ENCODE results near the gene ABHD6. TPM values are rescaled to one million over a fixed set of nuclear protein-coding genes. Genes with fewer than 3 reads are reported as not detected.
A peak's percentile ranks its signal among the peaks of the same experiment; 100 is the strongest.
"Not testable (repeated sequence)": the region's sequence is repeated elsewhere in the genome, so short reads cannot be mapped to it uniquely, and the experiment has no call there.

Gene ABHD6
- total RNA-seq, 6 donors from 2014 or later = 9.7 to 54.7 (median 16.9) TPM

GRCh38 chr3:58287354-58287753 lies 49.8 kb downstream of the ABHD6 start:
- 91 to 99% methylated on average over 6 of the region's 6 CpGs for WGBS, 2 donors
- Histone ChIP-seq H3K4me1 (no peaks in the 10 kb centered on the region), H3K4me3 (no peak overlapping the region), H3K36me3 (peaks cover 0 to 28% (median 7%) of the 10 kb centered on the region in 4 donors), H3K27me3 (no peaks in the 10 kb centered on the region), H3K27ac (no peak overlapping the region), H3K9me3 (no peaks in the 10 kb centered on the region)
- no peak for DNase-seq
- no peak for ATAC-seq (ENCODE audit: low FRiP score in 2 of 2)
- TF ChIP-seq POLR2AphosphoS5 (IDR thresholded peaks at IDR 0.05) (no peak), EP300 (IDR thresholded peaks at IDR 0.05) (no peak), POLR2A (IDR thresholded peaks at IDR 0.05) (no peak), CTCF (IDR thresholded peaks at IDR 0.05) (no peak)

GRCh38 chr3:58288011-58288728 lies 50.6 kb downstream of the ABHD6 start:
- H3K27me3 ChIP-seq = no peaks in the 10 kb centered on the region
- DNase-seq (no peak), ATAC-seq (ENCODE audit: low FRiP score in 2 of 2) (no peak)
- H3K4me1 ChIP-seq = no peaks in the 10 kb centered on the region
- no peak overlapping the region for H3K27ac ChIP-seq
- H3K4me3 ChIP-seq = no peak overlapping the region
- H3K9me3 ChIP-seq = no peaks in the 10 kb centered on the region
- WGBS, 2 donors = 92 to 93% methylated on average over 4 of the region's 4 CpGs
- peaks cover 0 to 24% (median 8%) of the 10 kb centered on the region in 4 donors for H3K36me3 ChIP-seq
- TF ChIP-seq POLR2AphosphoS5 (IDR thresholded peaks at IDR 0.05) = no peak
- no peak for TF ChIP-seq EP300 (IDR thresholded peaks at IDR 0.05)
- no peak for TF ChIP-seq CTCF (IDR thresholded peaks at IDR 0.05)
- no peak for TF ChIP-seq POLR2A (IDR thresholded peaks at IDR 0.05)

GRCh38 chr3:58288964-58289613 lies 51.5 kb downstream of the ABHD6 start:
- not testable (repeated sequence) for ATAC-seq (ENCODE audit: low FRiP score in 2 of 2); H3K9me3 ChIP-seq; H3K27me3 ChIP-seq; H3K4me3 ChIP-seq; H3K27ac ChIP-seq; DNase-seq; H3K4me1 ChIP-seq
- H3K36me3 ChIP-seq = peaks cover 0 to 28% (median 10%) of the 10 kb centered on the region in 4 donors
- WGBS, 2 donors = 73% methylated on average over 3 of the region's 4 CpGs

GRCh38 chr3:58290446-58290845 lies 52.9 kb downstream of the ABHD6 start:
- peaks cover 0 to 24% (median 7%) of the 10 kb centered on the region in 4 donors for H3K36me3 ChIP-seq
- not testable (repeated sequence) for H3K9me3 ChIP-seq; H3K27ac ChIP-seq; ATAC-seq (ENCODE audit: low FRiP score in 2 of 2); H3K27me3 ChIP-seq; H3K4me1 ChIP-seq; H3K4me3 ChIP-seq
- peak in 1 of 2 donors; percentile 69 for DNase-seq
- 100% methylated on average over 11 of the region's 33 CpGs; no CpG with 5 or more reads in 1 of the 2 donors for WGBS, 2 donors

GRCh38 chr3:58291671-58292338 lies 54.2 kb downstream of the ABHD6 start:
- DNase-seq = no peak
- no peak for TF ChIP-seq CTCF (IDR thresholded peaks at IDR 0.05)
- no peak overlapping the region for H3K4me3 ChIP-seq
- H3K27me3 ChIP-seq = no peaks in the 10 kb centered on the region
- no peak overlapping the region for H3K27ac ChIP-seq
- H3K36me3 ChIP-seq = peaks cover 0 to 17% (median 7%) of the 10 kb centered on the region in 4 donors
- H3K4me1 ChIP-seq = no peaks in the 10 kb centered on the region
- whole genome bisulfite sequencing, 2 donors = 75 to 91% methylated on average over 8 to 9 of the region's 9 CpGs
- H3K9me3 ChIP-seq = no peaks in the 10 kb centered on the region
- ATAC-seq (ENCODE audit: low FRiP score in 2 of 2) = no peak

All from upper lobe of left lung (tissue), 6 donors.